SK-N-SH treated with all-trans-retinoic acid at 6 μM for 48 hours (cell line): Measurements from ENCODE around the gene CABS1.

Experiments used
- ATAC-seq: fragments of 200-7000 bp; cut with Tn5 transposase; 3 replicates; pipeline ENCODE4 v1.9.1; 2020; ENCODE audit warnings: mild to moderate bottlenecking, moderate library complexity
- ARNTL ChIP-seq: fragments of 450-650 bp; formaldehyde crosslinking; IDR thresholded peaks from 2 replicates; pipeline ENCODE4 v1.5.0; 2020; ENCODE audit warnings: low read depth, mild to moderate bottlenecking, moderate library complexity, borderline replicate concordance
- BACH2 ChIP-seq: fragments of 250-450 bp; sonication (Bioruptor Pico); IDR thresholded peaks from 2 replicates; pipeline ENCODE4 v1.9.0; 2021; ENCODE audit warnings: mild to moderate bottlenecking, borderline replicate concordance
- CREB5 ChIP-seq: fragments of 250-450 bp; sonication (Bioruptor Pico); IDR thresholded peaks from 2 replicates; pipeline ENCODE4 v1.5.1; 2020; ENCODE audit warnings: low read depth, mild to moderate bottlenecking, moderate library complexity
- CSDC2 ChIP-seq: fragments of 250-450 bp; sonication (Bioruptor Pico); IDR thresholded peaks from 2 replicates; pipeline ENCODE4 v1.5.0; 2020; ENCODE audit warnings: mild to moderate bottlenecking, moderate library complexity
- CSRNP3 ChIP-seq: fragments of 250-450 bp; sonication (Bioruptor Pico); IDR thresholded peaks from 2 replicates; pipeline ENCODE4 v1.5.1; 2021; ENCODE audit warnings: mild to moderate bottlenecking, moderate library complexity
- ESRRG ChIP-seq: fragments of 250-450 bp; sonication (Bioruptor Pico); IDR thresholded peaks from 2 replicates; pipeline ENCODE4 v1.6.1; 2021; ENCODE audit warnings: mild to moderate bottlenecking
- ISL1 ChIP-seq: fragments of 250-450 bp; sonication (Bioruptor Pico); IDR thresholded peaks from 2 replicates; pipeline ENCODE4 v2.1.2; 2022; ENCODE audit warnings: mild to moderate bottlenecking, moderate library complexity
- OSR1 ChIP-seq: fragments of 250-450 bp; sonication (Bioruptor Pico); IDR thresholded peaks from 2 replicates; pipeline ENCODE4 v1.8.0; 2022; ENCODE audit warnings: moderate library complexity, mild to moderate bottlenecking, inconsistent platforms
- POU6F1 ChIP-seq: fragments of 250-450 bp; sonication (Bioruptor Pico); IDR thresholded peaks from 2 replicates; pipeline ENCODE4 v1.8.0; 2021; ENCODE audit warnings: low read depth, mild to moderate bottlenecking, moderate library complexity, borderline replicate concordance
- RARB ChIP-seq: fragments of 250-450 bp; sonication (Bioruptor Pico); IDR thresholded peaks from 2 replicates; pipeline ENCODE4 v1.8.0; 2021; ENCODE audit warnings: mild to moderate bottlenecking, moderate library complexity
- TCF4 ChIP-seq: fragments of 250-450 bp; sonication (Bioruptor Pico); IDR thresholded peaks from 2 replicates; pipeline ENCODE4 v1.8.0; 2021; ENCODE audit warnings: mild to moderate bottlenecking, moderate library complexity, borderline replicate concordance
- TOX ChIP-seq: fragments of 250-450 bp; sonication (Bioruptor Pico); IDR thresholded peaks from 2 replicates; pipeline ENCODE4 v1.8.0; 2021; ENCODE audit warnings: mild to moderate bottlenecking, moderate library complexity, borderline replicate concordance
- TSHZ2 ChIP-seq: fragments of 250-450 bp; sonication (Bioruptor Pico); IDR thresholded peaks from 2 replicates; pipeline ENCODE4 v1.5.0; 2020; ENCODE audit warnings: mild to moderate bottlenecking, moderate library complexity
- ZC3H10 ChIP-seq: fragments of 250-450 bp; sonication (Bioruptor Pico); IDR thresholded peaks from 2 replicates; pipeline ENCODE4 v1.5.1; 2021; ENCODE audit warnings: mild to moderate bottlenecking, moderate library complexity
- ZFP3 ChIP-seq: fragments of 250-450 bp; sonication (Bioruptor Pico); IDR thresholded peaks from 2 replicates; pipeline ENCODE4 v1.5.0; 2020; ENCODE audit warnings: mild to moderate bottlenecking, moderate library complexity
- ZNF565 ChIP-seq: fragments of 450-650 bp; formaldehyde crosslinking; conservative IDR thresholded peaks from 2 replicates; pipeline ENCODE4 v1.5.0; 2020; ENCODE audit warnings: low read depth, mild to moderate bottlenecking, moderate library complexity
- ZNF70 ChIP-seq: fragments of 450-650 bp; formaldehyde crosslinking; IDR thresholded peaks from 2 replicates; pipeline ENCODE4 v1.5.0; 2020; ENCODE audit warnings: mild to moderate bottlenecking, moderate library complexity
- ZNF8 ChIP-seq: fragments of 450-650 bp; formaldehyde crosslinking; IDR thresholded peaks from 2 replicates; pipeline ENCODE4 v1.5.0; 2020; ENCODE audit warnings: mild to moderate bottlenecking, moderate library complexity

CABS1 gene

GRCh38 chr4:70360460-70360859 lies 25.7 kb downstream of the CABS1 start, which contains the start of gene SMR3A:
Gene SMR3A, plus strand, starts transcription at chr4:70360760. Its CDS starts 1,356 bp downstream, at chr4:70362116.
- no peak for TF ChIP-seq RARB (CRISPR knock-in tag)
- no peak for TF ChIP-seq ZNF565 (CRISPR knock-in tag)
- no peak for TF ChIP-seq CREB5 (CRISPR knock-in tag)
- TF ChIP-seq ISL1 (CRISPR knock-in tag) = no peak
- no peak for TF ChIP-seq TSHZ2 (CRISPR knock-in tag)
- TF ChIP-seq CSDC2 (CRISPR knock-in tag) = no peak
- TF ChIP-seq ARNTL (CRISPR knock-in tag) = no peak
- no peak for TF ChIP-seq POU6F1 (CRISPR knock-in tag)
- TF ChIP-seq ZC3H10 (CRISPR knock-in tag) = no peak
- no peak for TF ChIP-seq TCF4 (CRISPR knock-in tag)
- no peak for TF ChIP-seq ZNF70 (CRISPR knock-in tag)
- TF ChIP-seq ZFP3 (CRISPR knock-in tag) = no peak
- TF ChIP-seq TOX (CRISPR knock-in tag) = no peak
- ATAC-seq = no peak

- no peak for ATAC-seq
These were observed 29.2 kb downstream of the CABS1 start for GRCh38 chr4:70364002-70364401.

More at GRCh38 chr4:70364002-70364401, 29.2 kb downstream of the CABS1 start:
- TF ChIP-seq CSDC2 (CRISPR knock-in tag) (no peak), ARNTL (CRISPR knock-in tag) (no peak), BACH2 (no peak), ZNF8 (CRISPR knock-in tag) (no peak), CSRNP3 (no peak), TSHZ2 (CRISPR knock-in tag) (no peak), TOX (CRISPR knock-in tag) (no peak), CREB5 (CRISPR knock-in tag) (no peak), ZNF70 (CRISPR knock-in tag) (no peak), RARB (CRISPR knock-in tag) (no peak), ESRRG (CRISPR knock-in tag) (no peak), TCF4 (CRISPR knock-in tag) (no peak), POU6F1 (CRISPR knock-in tag) (no peak), ISL1 (CRISPR knock-in tag) (no peak), OSR1 (CRISPR knock-in tag) (no peak)
